MM.1S (cell line): ENCODE results near the gene PSMB5.

Experiments used
- DNase-seq: peaks from one replicate; pipeline ENCODE4 v3.0.0-alpha.2; 2015
- H2AFZ ChIP-seq: fragments of 300-600 bp; sonication (generic); 2 replicates; pipeline ENCODE4 v1.6.0; 2016; ENCODE audit warnings: antibody characterized with exemption, low read length
- H3F3A ChIP-seq: fragments of 300-600 bp; sonication (generic); 2 replicates; pipeline ENCODE4 v1.6.1; 2016; ENCODE audit warnings: mild to moderate bottlenecking, antibody characterized with exemption, low read length, moderate library complexity, mixed read lengths; ENCODE audit not compliant: insufficient read depth
- H3K27ac ChIP-seq: fragments of 300-600 bp; sonication (generic); 2 replicates; pipeline ENCODE4 v1.5.1; 2016; ENCODE audit warnings: mild to moderate bottlenecking, low read length
- H3K27me3 ChIP-seq: fragments of 300-600 bp; sonication (generic); replicated peaks from 2 replicates; pipeline ENCODE4 v1.6.0; 2016; ENCODE audit warnings: low read length; ENCODE audit not compliant: insufficient read depth
- H3K36me3 ChIP-seq: fragments of 300-600 bp; sonication (generic); replicated peaks from 2 replicates; pipeline ENCODE4 v1.6.1; 2016; ENCODE audit warnings: mild to moderate bottlenecking, low read length, mixed read lengths; ENCODE audit not compliant: insufficient read depth
- H3K4me1 ChIP-seq: fragments of 300-600 bp; sonication (generic); 2 replicates; pipeline ENCODE4 v1.6.1; 2016; ENCODE audit warnings: low read length, mixed read lengths
- H3K4me2 ChIP-seq: fragments of 300-600 bp; sonication (generic); 2 replicates; pipeline ENCODE4 v1.6.0; 2016; ENCODE audit warnings: low read depth, low read length
- H3K4me3 ChIP-seq: fragments of 300-600 bp; sonication (generic); 2 replicates; pipeline ENCODE4 v1.5.1; 2016; ENCODE audit warnings: low read length, mixed read lengths
- H3K79me2 ChIP-seq: fragments of 300-600 bp; sonication (generic); 2 replicates; pipeline ENCODE4 v1.6.1; 2016; ENCODE audit warnings: mixed run types, low read length, mixed read lengths
- H3K9ac ChIP-seq: fragments of 300-600 bp; sonication (generic); 2 replicates; pipeline ENCODE4 v1.6.1; 2016; ENCODE audit warnings: low read length, mixed read lengths
- H3K9me2 ChIP-seq: fragments of 300-600 bp; sonication (generic); replicated peaks from 2 replicates; pipeline ENCODE4 v1.6.1; 2016; ENCODE audit warnings: mild to moderate bottlenecking, low read length, mixed read lengths; ENCODE audit not compliant: insufficient read depth
- H3K9me3 ChIP-seq: fragments of 300-600 bp; sonication (generic); replicated peaks from 2 replicates; pipeline ENCODE4 v1.6.1; 2016; ENCODE audit warnings: mild to moderate bottlenecking, low read length, mixed read lengths; ENCODE audit not compliant: insufficient read depth
- H4K20me1 ChIP-seq: fragments of 300-600 bp; sonication (generic); 2 replicates; pipeline ENCODE4 v1.6.1; 2016; ENCODE audit warnings: mild to moderate bottlenecking, low read length, moderate library complexity, mixed read lengths; ENCODE audit not compliant: insufficient read depth
- EZH2 ChIP-seq: fragments of 300-600 bp; sonication (generic); optimal IDR thresholded peaks from 2 replicates; pipeline ENCODE3; 2017; ENCODE audit warnings: low read depth, mild to moderate bottlenecking, antibody characterized with exemption, low read length, mixed read lengths
- EZH2phosphoT487 ChIP-seq: fragments of 300-600 bp; sonication (generic); IDR thresholded peaks from 2 replicates; pipeline ENCODE4 v1.6.1; 2018; ENCODE audit warnings: antibody characterized with exemption, low read length
- TF ChIP-seq, protein P1 (sequence below): fragments of 300-600 bp; sonication (generic); IDR thresholded peaks from 2 replicates; pipeline ENCODE4 v1.5.1; 2016; ENCODE audit warnings: antibody characterized with exemption, low read length, mixed read lengths

Gene PSMB5

DNA sequence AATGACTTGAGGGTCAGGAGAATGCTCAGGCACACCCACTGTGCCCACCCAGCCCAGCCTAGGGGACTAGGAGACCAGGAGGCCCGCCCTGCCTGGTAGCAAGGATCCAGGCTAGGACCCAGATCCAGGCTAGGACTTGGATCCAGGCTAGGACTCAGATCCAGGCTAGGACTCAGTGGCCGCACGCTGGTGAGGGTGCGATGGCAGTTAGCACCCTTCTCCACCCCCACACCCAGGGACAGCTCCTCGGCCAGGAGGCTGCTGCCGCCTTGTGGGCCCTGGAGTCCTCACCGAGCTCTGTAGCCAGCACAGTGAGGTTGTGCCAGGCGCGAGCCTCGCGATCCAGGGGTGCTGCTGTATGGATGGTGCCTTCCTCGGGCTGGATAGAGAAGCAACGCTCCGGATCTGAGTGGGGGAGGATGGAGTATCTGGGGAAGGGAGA lies 17.5 kb upstream of the PSMB5 start:
- Histone ChIP-seq H3K9ac (no peak overlapping the region), H4K20me1 (no peaks in the 10 kb centered on the region), H3K4me3 (no peak overlapping the region), H3K9me2 (no peaks in the 10 kb centered on the region), H3K79me2 (no peaks in the 10 kb centered on the region), H3K4me1 (no peaks in the 10 kb centered on the region), H2AFZ (no peak overlapping the region), H3K9me3 (no peaks in the 10 kb centered on the region), H3F3A (0 out of 2 replicates have a peak, but pooled peaks cover 4% of the 10 kb centered on the region), H3K36me3 (no peaks in the 10 kb centered on the region), H3K27me3 (no peaks in the 10 kb centered on the region), H3K27ac (no peak overlapping the region), H3K4me2 (no peak overlapping the region)
- no peak for DNase-seq
- no peak for TF ChIP-seq EZH2phosphoT487

DNA sequence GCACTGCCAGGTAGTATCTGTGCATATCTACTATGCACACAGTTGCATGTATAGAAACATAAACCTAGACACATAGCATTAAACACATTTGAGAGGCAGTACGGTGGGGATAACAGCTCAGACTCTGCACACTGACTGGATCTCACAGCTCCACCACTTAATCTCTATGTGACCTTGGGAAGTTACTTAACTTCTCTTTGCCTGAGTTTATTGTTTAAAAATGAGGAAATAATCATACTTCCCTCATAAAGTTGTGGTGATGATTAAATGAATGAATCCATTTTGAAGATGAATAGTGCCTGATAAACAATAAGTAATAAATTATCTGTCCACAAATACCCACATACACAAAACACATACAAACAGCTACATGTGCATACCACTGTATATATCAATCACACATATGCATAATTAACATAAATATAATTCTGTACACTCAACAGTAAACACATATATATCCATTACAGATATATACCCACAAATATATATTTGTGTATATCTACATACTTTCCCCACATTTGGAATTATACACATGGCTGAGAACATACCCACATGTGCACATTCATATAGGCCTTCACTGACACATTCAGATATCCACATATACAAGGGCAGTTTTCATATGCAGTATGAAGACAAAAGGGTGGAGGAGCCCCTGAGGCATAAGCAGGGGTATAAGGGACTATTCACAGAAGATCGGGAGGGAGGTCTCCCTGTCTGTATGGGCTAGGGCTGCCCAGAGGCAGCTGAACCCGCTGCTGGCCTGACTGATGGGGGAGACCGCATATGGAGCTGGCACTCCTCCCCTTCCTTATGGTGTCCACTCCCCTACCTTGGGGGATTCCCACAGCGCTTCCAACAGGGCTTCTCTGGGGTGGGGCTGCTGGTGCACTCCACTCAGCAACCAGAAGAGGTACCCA lies 16.7 kb upstream of the PSMB5 start:
- Histone ChIP-seq H3K9ac (no peak overlapping the region), H3K4me3 (no peak overlapping the region), H2AFZ (no peak overlapping the region), H3K9me2 (no peaks in the 10 kb centered on the region), H3K36me3 (no peaks in the 10 kb centered on the region), H3K9me3 (no peaks in the 10 kb centered on the region), H3K27ac (no peak overlapping the region), H3K79me2 (no peaks in the 10 kb centered on the region), H3F3A (0 out of 2 replicates have a peak, but pooled peaks cover under 1% of the 10 kb centered on the region), H4K20me1 (no peaks in the 10 kb centered on the region), H3K27me3 (no peaks in the 10 kb centered on the region), H3K4me2 (no peak overlapping the region), H3K4me1 (no peaks in the 10 kb centered on the region)
- no peak for DNase-seq
- TF ChIP-seq EZH2phosphoT487: no peak

DNA sequence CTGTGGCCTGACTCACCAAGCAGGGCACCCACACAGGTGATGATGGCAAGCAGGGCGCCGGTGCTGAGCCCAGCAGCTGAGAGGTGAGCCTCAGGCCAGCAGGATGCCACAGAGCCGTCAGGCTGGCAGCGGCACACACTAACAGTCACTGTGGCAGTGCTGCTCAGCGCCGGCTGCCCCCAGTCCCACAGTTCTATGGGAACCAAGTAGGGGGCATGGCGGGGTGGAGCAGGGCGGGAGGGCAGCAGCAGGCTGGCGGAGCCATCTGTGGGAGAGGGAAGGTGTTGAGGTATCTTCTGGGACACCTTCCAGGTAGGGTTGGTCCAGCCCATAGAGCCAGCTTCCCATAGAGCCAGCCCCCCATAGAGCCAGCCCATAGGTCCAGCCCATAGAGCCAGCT lies 14.3 kb upstream of the PSMB5 start:
- H3K4me2 ChIP-seq: no peak overlapping the region
- no peaks in the 10 kb centered on the region for H3K9me3 ChIP-seq
- DNase-seq: no peak
- TF ChIP-seq EZH2 (no peak), EZH2phosphoT487 (no peak)
- TF ChIP-seq, protein P1, sequence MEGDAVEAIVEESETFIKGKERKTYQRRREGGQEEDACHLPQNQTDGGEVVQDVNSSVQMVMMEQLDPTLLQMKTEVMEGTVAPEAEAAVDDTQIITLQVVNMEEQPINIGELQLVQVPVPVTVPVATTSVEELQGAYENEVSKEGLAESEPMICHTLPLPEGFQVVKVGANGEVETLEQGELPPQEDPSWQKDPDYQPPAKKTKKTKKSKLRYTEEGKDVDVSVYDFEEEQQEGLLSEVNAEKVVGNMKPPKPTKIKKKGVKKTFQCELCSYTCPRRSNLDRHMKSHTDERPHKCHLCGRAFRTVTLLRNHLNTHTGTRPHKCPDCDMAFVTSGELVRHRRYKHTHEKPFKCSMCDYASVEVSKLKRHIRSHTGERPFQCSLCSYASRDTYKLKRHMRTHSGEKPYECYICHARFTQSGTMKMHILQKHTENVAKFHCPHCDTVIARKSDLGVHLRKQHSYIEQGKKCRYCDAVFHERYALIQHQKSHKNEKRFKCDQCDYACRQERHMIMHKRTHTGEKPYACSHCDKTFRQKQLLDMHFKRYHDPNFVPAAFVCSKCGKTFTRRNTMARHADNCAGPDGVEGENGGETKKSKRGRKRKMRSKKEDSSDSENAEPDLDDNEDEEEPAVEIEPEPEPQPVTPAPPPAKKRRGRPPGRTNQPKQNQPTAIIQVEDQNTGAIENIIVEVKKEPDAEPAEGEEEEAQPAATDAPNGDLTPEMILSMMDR: no peak
- no peak overlapping the region for H3K4me3 ChIP-seq
- no peaks in the 10 kb centered on the region for H3K36me3 ChIP-seq
- no peaks in the 10 kb centered on the region for H3K79me2 ChIP-seq
- no peaks in the 10 kb centered on the region for H3K4me1 ChIP-seq
- H4K20me1 ChIP-seq: no peaks in the 10 kb centered on the region
- H3K27me3 ChIP-seq: no peaks in the 10 kb centered on the region
- no peaks in the 10 kb centered on the region for H3K9me2 ChIP-seq
- H2AFZ ChIP-seq: no peak overlapping the region
- H3K27ac ChIP-seq: no peak overlapping the region
- H3K9ac ChIP-seq: no peak overlapping the region
- no peaks in the 10 kb centered on the region for H3F3A ChIP-seq

DNA sequence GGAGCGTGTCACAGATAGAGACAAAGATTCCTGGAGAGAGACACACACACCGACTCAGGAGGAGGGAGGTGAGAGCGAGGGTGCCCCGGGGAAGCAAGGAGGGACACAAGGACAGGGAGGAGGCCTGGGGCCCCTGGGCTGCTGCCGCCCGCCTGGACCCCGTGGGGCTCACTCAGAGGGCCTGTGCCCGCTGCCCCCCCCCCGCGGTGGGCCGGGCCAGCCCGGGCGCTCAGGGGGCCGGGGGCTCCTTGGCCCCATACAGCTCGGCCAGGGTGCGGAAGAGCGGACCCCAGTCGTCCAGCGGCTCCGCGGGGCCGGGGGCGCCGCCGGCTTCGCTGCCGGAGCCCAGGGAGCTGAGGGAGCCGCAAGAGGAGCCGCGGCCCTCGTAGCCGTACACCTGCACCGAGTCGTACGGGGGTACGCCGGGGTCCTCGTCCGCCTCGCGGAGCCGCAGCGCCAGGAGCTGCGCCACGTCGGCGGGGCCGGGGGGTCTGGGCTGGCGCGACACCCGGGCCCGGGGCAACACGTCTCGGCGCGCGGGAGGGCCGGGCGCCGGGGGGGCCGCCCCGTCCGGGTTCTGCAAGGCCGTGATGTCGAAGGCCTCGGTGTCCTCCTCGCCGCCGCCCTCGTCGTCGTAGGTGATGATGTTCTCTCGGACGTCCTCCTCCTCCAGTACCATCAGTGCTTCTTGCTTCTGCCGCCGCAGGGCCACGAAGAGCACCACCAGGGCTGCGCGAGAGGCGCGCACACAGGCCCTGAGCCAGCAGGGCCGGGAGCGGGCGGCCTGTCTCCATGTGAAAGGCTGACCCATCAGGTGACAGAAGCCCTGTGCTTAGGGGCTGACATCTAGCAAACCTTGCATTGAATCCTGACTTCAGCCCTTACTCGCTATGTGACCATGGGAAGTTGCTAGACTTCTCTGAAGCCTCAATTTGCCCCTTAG lies 13.3 kb upstream of the PSMB5 start:
- H2AFZ ChIP-seq: no peak overlapping the region
- TF ChIP-seq, protein P1: no peak
- TF ChIP-seq EZH2 (no peak), EZH2phosphoT487 (no peak)
- H3K9me2 ChIP-seq: no peaks in the 10 kb centered on the region
- H3K9me3 ChIP-seq: no peaks in the 10 kb centered on the region
- H3K36me3 ChIP-seq: no peaks in the 10 kb centered on the region
- H3F3A ChIP-seq: no peaks in the 10 kb centered on the region
- no peak overlapping the region for H3K9ac ChIP-seq
- no peaks in the 10 kb centered on the region for H3K27me3 ChIP-seq
- no peak overlapping the region for H3K27ac ChIP-seq
- no peak for DNase-seq
- no peaks in the 10 kb centered on the region for H3K4me1 ChIP-seq
- no peak overlapping the region for H3K4me2 ChIP-seq
- no peak overlapping the region for H3K4me3 ChIP-seq
- no peaks in the 10 kb centered on the region for H3K79me2 ChIP-seq
- no peaks in the 10 kb centered on the region for H4K20me1 ChIP-seq
